Immature natural killer cell (primary cell): ENCODE measurements around the gene KCNE3. TPM values are rescaled to one million over a fixed set of nuclear protein-coding genes. Genes with fewer than 3 reads are reported as not detected.

Source experiments
- DNase-seq, 3 donors: peaks; one replicate each; pipeline ENCODE4 v3.0.0; 2022; ENCODE audit warnings: mixed read lengths in 1 of 3
- H3K27ac Mint-ChIP-seq, 6 donors: one replicate each; pipeline ENCODE4 v1.8.0; 2020; ENCODE audit warnings: mixed read lengths in 6 of 6, mild to moderate bottlenecking in 5 of 6, inconsistent platforms in 4 of 6, moderate library complexity in 3 of 6
- H3K27me3 Mint-ChIP-seq, 3 donors: one replicate each; pipeline ENCODE4 v1.8.0; 2020 to 2021; ENCODE audit warnings: low read depth in 3 of 3, mild to moderate bottlenecking in 3 of 3, mixed read lengths in 3 of 3, moderate library complexity in 3 of 3, inconsistent platforms in 1 of 3
- H3K36me3 Mint-ChIP-seq, 3 donors: one replicate each; pipeline ENCODE4 v1.8.0; 2020; ENCODE audit warnings: mixed read lengths in 3 of 3, inconsistent platforms in 2 of 3, mild to moderate bottlenecking in 2 of 3
- H3K4me1 Mint-ChIP-seq, 2 donors: one replicate each; pipeline ENCODE4 v1.8.0; 2020; ENCODE audit warnings: inconsistent platforms in 2 of 2, mild to moderate bottlenecking in 2 of 2, mixed read lengths in 2 of 2, moderate library complexity in 1 of 2
- H3K4me3 Mint-ChIP-seq, 5 donors: one replicate each; pipeline ENCODE4 v1.8.0; 2020; ENCODE audit warnings: mild to moderate bottlenecking in 5 of 5, mixed read lengths in 5 of 5, inconsistent platforms in 3 of 5, moderate library complexity in 3 of 5
- H3K9me3 Mint-ChIP-seq, 6 donors: one replicate each; pipeline ENCODE4 v1.8.0; 2020; ENCODE audit warnings: mild to moderate bottlenecking in 6 of 6, mixed read lengths in 6 of 6, inconsistent platforms in 4 of 6, moderate library complexity in 3 of 6
- polyA plus RNA-seq, 3 donors: library from polyadenylated mRNA; unstranded; fragments of 300-500 nt; fragmentation: Illumina TruSeq; gene quantifications; one replicate each; pipeline ENCODE4 v1.2.3, GENCODE V29; 2021

The KCNE3 gene
- polyA plus RNA-seq, 3 donors from 2014 or later = 0.54 TPM; not detected in 2

GRCh38 chr11:74464746-74465145 lies 2.6 kb downstream of the KCNE3 start:
- H3K27me3 Mint-ChIP-seq = peaks cover 6 to 13% (median 8%) of the 10 kb centered on the region in 3 donors
- peak overlapping the region in 1 of 5 donors; percentile 2 for H3K4me3 Mint-ChIP-seq
- no peak overlapping the region for H3K27ac Mint-ChIP-seq
- peaks cover 0 to 5% (median 0%) of the 10 kb centered on the region in 3 donors for H3K36me3 Mint-ChIP-seq
- peaks cover 0 to 2% of the 10 kb centered on the region in 2 donors for H3K4me1 Mint-ChIP-seq
- no peak for DNase-seq
- H3K9me3 Mint-ChIP-seq = no peaks in the 10 kb centered on the region

- Mint-ChIP-seq H3K27me3 (peaks cover 4 to 7% (median 6%) of the 10 kb centered on the region in 3 donors), H3K27ac (no peak overlapping the region), H3K36me3 (peaks cover 0 to 2% (median 0%) of the 10 kb centered on the region in 3 donors), H3K4me1 (peaks cover 0 to 2% of the 10 kb centered on the region in 2 donors), H3K4me3 (no peak overlapping the region), H3K9me3 (no peaks in the 10 kb centered on the region)
- no peak for DNase-seq
Measured at GRCh38 chr11:74463216-74463615, 4.1 kb downstream of the KCNE3 start.

GRCh38 chr11:74462631-74463030 lies 4.7 kb downstream of the KCNE3 start:
- H3K36me3 Mint-ChIP-seq = no peaks in the 10 kb centered on the region
- peaks cover 0 to 6% (median 6%) of the 10 kb centered on the region in 3 donors for H3K27me3 Mint-ChIP-seq
- no peak overlapping the region for H3K4me3 Mint-ChIP-seq
- no peak for DNase-seq
- H3K27ac Mint-ChIP-seq = no peak overlapping the region
- no peaks in the 10 kb centered on the region for H3K9me3 Mint-ChIP-seq
- H3K4me1 Mint-ChIP-seq = peaks cover 0 to 2% of the 10 kb centered on the region in 2 donors

- no peak overlapping the region for H3K27ac Mint-ChIP-seq
- H3K4me3 Mint-ChIP-seq = no peak overlapping the region
- H3K4me1 Mint-ChIP-seq = peaks cover 0 to 2% of the 10 kb centered on the region in 2 donors
- H3K9me3 Mint-ChIP-seq = no peaks in the 10 kb centered on the region
- no peak for DNase-seq
- H3K27me3 Mint-ChIP-seq = peaks cover 0 to 6% (median 6%) of the 10 kb centered on the region in 3 donors
- H3K36me3 Mint-ChIP-seq = no peaks in the 10 kb centered on the region
Measured at GRCh38 chr11:74462009-74462408, 5.3 kb downstream of the KCNE3 start.

GRCh38 chr11:74460481-74461154 lies 6.7 kb downstream of the KCNE3 start:
- Mint-ChIP-seq H3K36me3 (no peaks in the 10 kb centered on the region), H3K27ac (no peak overlapping the region), H3K9me3 (no peaks in the 10 kb centered on the region), H3K27me3 (peaks cover 0 to 2% (median 2%) of the 10 kb centered on the region in 3 donors), H3K4me1 (no peaks in the 10 kb centered on the region), H3K4me3 (no peak overlapping the region)
- DNase-seq = no peak

GRCh38 chr11:74460065-74460464 lies 7.3 kb downstream of the KCNE3 start:
- Mint-ChIP-seq H3K27me3 (peaks cover 0 to 2% (median 2%) of the 10 kb centered on the region in 3 donors), H3K4me3 (no peak overlapping the region)
- no peak for DNase-seq

GRCh38 chr11:74459584-74459983 lies 7.8 kb downstream of the KCNE3 start:
- no peaks in the 10 kb centered on the region for H3K36me3 Mint-ChIP-seq
- H3K9me3 Mint-ChIP-seq = no peaks in the 10 kb centered on the region
- no peak overlapping the region for H3K27ac Mint-ChIP-seq
- no peak for DNase-seq
- peaks cover 0 to 3% (median 2%) of the 10 kb centered on the region in 3 donors for H3K27me3 Mint-ChIP-seq
- no peaks in the 10 kb centered on the region for H3K4me1 Mint-ChIP-seq
- no peak overlapping the region for H3K4me3 Mint-ChIP-seq

More at GRCh38 chr11:74460065-74460464, 7.3 kb downstream of the KCNE3 start:
- Mint-ChIP-seq H3K4me1 (no peaks in the 10 kb centered on the region), H3K36me3 (no peaks in the 10 kb centered on the region), H3K27ac (no peak overlapping the region), H3K9me3 (no peaks in the 10 kb centered on the region)

GRCh38 chr11:74457356-74457755 lies 10.0 kb downstream of the KCNE3 start:
- no peak overlapping the region for H3K4me3 Mint-ChIP-seq
- DNase-seq = no peak
- H3K27ac Mint-ChIP-seq = no peak overlapping the region
- H3K9me3 Mint-ChIP-seq = no peaks in the 10 kb centered on the region
- peaks cover 2 to 4% (median 3%) of the 10 kb centered on the region in 3 donors for H3K27me3 Mint-ChIP-seq
- no peaks in the 10 kb centered on the region for H3K36me3 Mint-ChIP-seq
- H3K4me1 Mint-ChIP-seq = no peaks in the 10 kb centered on the region

- H3K9me3 Mint-ChIP-seq = no peaks in the 10 kb centered on the region
- H3K4me1 Mint-ChIP-seq = no peaks in the 10 kb centered on the region
- no peak overlapping the region for H3K4me3 Mint-ChIP-seq
- peaks cover 4 to 6% (median 6%) of the 10 kb centered on the region in 3 donors for H3K27me3 Mint-ChIP-seq
- no peaks in the 10 kb centered on the region for H3K36me3 Mint-ChIP-seq
- peak; percentile 18 to 30 (median 18) for DNase-seq
- H3K27ac Mint-ChIP-seq = no peak overlapping the region
Measured at GRCh38 chr11:74453373-74453975, 13.9 kb downstream of the KCNE3 start.

- no peak overlapping the region for H3K27ac Mint-ChIP-seq
- no peaks in the 10 kb centered on the region for H3K4me1 Mint-ChIP-seq
- DNase-seq = no peak
- H3K9me3 Mint-ChIP-seq = no peaks in the 10 kb centered on the region
- no peaks in the 10 kb centered on the region for H3K36me3 Mint-ChIP-seq
- H3K27me3 Mint-ChIP-seq = peaks cover 4 to 9% (median 6%) of the 10 kb centered on the region in 3 donors
- H3K4me3 Mint-ChIP-seq = no peak overlapping the region
Measured at GRCh38 chr11:74452366-74452765, 15.0 kb downstream of the KCNE3 start.

GRCh38 chr11:74450318-74450717 lies 17.0 kb downstream of the KCNE3 start:
- Mint-ChIP-seq H3K4me3 (no peak overlapping the region), H3K27me3 (peaks cover 4 to 10% (median 9%) of the 10 kb centered on the region in 3 donors), H3K27ac (no peak overlapping the region), H3K4me1 (no peaks in the 10 kb centered on the region), H3K36me3 (no peaks in the 10 kb centered on the region), H3K9me3 (no peaks in the 10 kb centered on the region)
- no peak for DNase-seq

GRCh38 chr11:74449369-74449931 lies 17.9 kb downstream of the KCNE3 start:
- Mint-ChIP-seq H3K9me3 (no peaks in the 10 kb centered on the region), H3K4me1 (no peaks in the 10 kb centered on the region), H3K27ac (no peak overlapping the region), H3K36me3 (no peaks in the 10 kb centered on the region), H3K27me3 (peaks cover 6 to 11% (median 10%) of the 10 kb centered on the region in 3 donors), H3K4me3 (no peak overlapping the region)
- DNase-seq = peak; percentile 40 to 57 (median 48)

- Mint-ChIP-seq H3K27me3 (peaks cover 5 to 11% (median 7%) of the 10 kb centered on the region in 3 donors), H3K27ac (no peak overlapping the region), H3K36me3 (no peaks in the 10 kb centered on the region), H3K4me1 (no peaks in the 10 kb centered on the region), H3K4me3 (no peak overlapping the region), H3K9me3 (no peaks in the 10 kb centered on the region)
- no peak for DNase-seq
Measured at GRCh38 chr11:74447720-74448119, 19.6 kb downstream of the KCNE3 start.

- Mint-ChIP-seq H3K9me3 (no peaks in the 10 kb centered on the region), H3K36me3 (no peaks in the 10 kb centered on the region), H3K4me3 (no peak overlapping the region), H3K27me3 (peaks cover 4 to 5% (median 5%) of the 10 kb centered on the region in 3 donors), H3K27ac (no peak overlapping the region), H3K4me1 (no peaks in the 10 kb centered on the region)
- DNase-seq = no peak
Measured at GRCh38 chr11:74446532-74446938, 20.8 kb downstream of the KCNE3 start.
